ENCODE measurements around the gene PDE4B. TPM values are rescaled to one million over a fixed set of nuclear protein-coding genes. Genes with fewer than 3 reads are reported as not detected.

The PDE4B gene
- total RNA-seq, 4 donors from 2014 or later = 0.08 to 6.7 (median 3.4) TPM

- Histone ChIP-seq H3K4me3 (no peak overlapping the region), H3K36me3 (no peaks in the 10 kb centered on the region), H3K27me3 (peaks cover 0 to 3% (median 0%) of the 10 kb centered on the region in 4 donors), H3K27ac (no peak overlapping the region), H3K9me3 (no peaks in the 10 kb centered on the region), H3K4me1 (no peaks in the 10 kb centered on the region)
- TF ChIP-seq POLR2A (IDR thresholded peaks at IDR 0.05) (no peak), CTCF (IDR thresholded peaks at IDR 0.05) (no peak)
- intact Hi-C loops (cut with DNase I) = loop anchor here (5.0 kb wide), 1 partner anchor 411 kb away; no protein-coding TSS in a partner anchor
- DNase-seq = no peak
- WGBS, 2 donors = 59 to 64% methylated on average over 3 of the region's 3 CpGs
Measured at GRCh38 chr1:66223681-66224080, 431.0 kb downstream of the PDE4B start.

GRCh38 chr1:66226985-66227384 is 434.3 kb downstream of the PDE4B start:
- TF ChIP-seq CTCF (IDR thresholded peaks at IDR 0.05) = no peak
- TF ChIP-seq POLR2A (IDR thresholded peaks at IDR 0.05) = no peak
- no peaks in the 10 kb centered on the region for H3K4me1 ChIP-seq
- no peak for DNase-seq
- no peak overlapping the region for H3K4me3 ChIP-seq
- no peaks in the 10 kb centered on the region for H3K36me3 ChIP-seq
- no peaks in the 10 kb centered on the region for H3K27me3 ChIP-seq
- 66 to 76% methylated on average over 4 of the region's 4 CpGs for WGBS, 2 donors
- intact Hi-C loops (cut with DNase I) = no loop called here
- no peaks in the 10 kb centered on the region for H3K9me3 ChIP-seq
- no peak overlapping the region for H3K27ac ChIP-seq

- H3K4me3 ChIP-seq = no peak overlapping the region
- H3K9me3 ChIP-seq = no peaks in the 10 kb centered on the region
- H3K4me1 ChIP-seq = no peaks in the 10 kb centered on the region
- intact Hi-C loops (cut with DNase I) = no loop called here
- no peaks in the 10 kb centered on the region for H3K27me3 ChIP-seq
- TF ChIP-seq POLR2A (IDR thresholded peaks at IDR 0.05) = no peak
- TF ChIP-seq CTCF (IDR thresholded peaks at IDR 0.05) = no peak
- WGBS, 2 donors = 88 to 95% methylated on average over 2 of the region's 2 CpGs
- no peaks in the 10 kb centered on the region for H3K36me3 ChIP-seq
- no peak overlapping the region for H3K27ac ChIP-seq
- DNase-seq = no peak
Measured at GRCh38 chr1:66227966-66228365, 435.3 kb downstream of the PDE4B start.

GRCh38 chr1:66231217-66231616 is 438.5 kb downstream of the PDE4B start:
- Histone ChIP-seq H3K9me3 (no peaks in the 10 kb centered on the region), H3K27ac (no peak overlapping the region), H3K4me3 (no peak overlapping the region), H3K27me3 (no peaks in the 10 kb centered on the region), H3K4me1 (no peaks in the 10 kb centered on the region), H3K36me3 (no peaks in the 10 kb centered on the region)
- TF ChIP-seq POLR2A (IDR thresholded peaks at IDR 0.05) (no peak), CTCF (IDR thresholded peaks at IDR 0.05) (no peak)
- no peak for DNase-seq
- intact Hi-C loops (cut with DNase I) = no loop called here

- DNase-seq = no peak
- no peaks in the 10 kb centered on the region for H3K9me3 ChIP-seq
- H3K36me3 ChIP-seq = no peaks in the 10 kb centered on the region
- no peak overlapping the region for H3K4me3 ChIP-seq
- 36 to 43% methylated on average over 5 of the region's 5 CpGs for WGBS, 2 donors
- H3K4me1 ChIP-seq = no peaks in the 10 kb centered on the region
- TF ChIP-seq POLR2A (IDR thresholded peaks at IDR 0.05) = no peak
- H3K27me3 ChIP-seq = no peaks in the 10 kb centered on the region
- no peak overlapping the region for H3K27ac ChIP-seq
- intact Hi-C loops (cut with DNase I) = no loop called here
Measured at GRCh38 chr1:66231681-66232463, 439.2 kb downstream of the PDE4B start.

All from esophagus squamous epithelium (tissue), 5 donors.